22Rv1 (cell line): Measurements from ENCODE around the gene AQR.
"Not testable (repeated sequence)": the region's sequence is repeated elsewhere in the genome, so short reads cannot be mapped to it uniquely, and the experiment has no call there.

ENCODE experiments used
- H3K27ac ChIP-seq: fragments of 450-650 bp; 2 replicates; pipeline ENCODE4 v1.5.1; 2017
- CTCF ChIP-seq: fragments of 450-650 bp; IDR thresholded peaks from 2 replicates; pipeline ENCODE4 v1.5.1; 2017; ENCODE audit warnings: mild to moderate bottlenecking
- ZFX ChIP-seq: fragments of 450-650 bp; IDR thresholded peaks from 2 replicates; pipeline ENCODE4 v1.6.1; 2017; ENCODE audit warnings: antibody characterized with exemption, borderline replicate concordance

The AQR gene

GRCh38 chr15:34818526-34818925 lies 151.0 kb downstream of the AQR start:
- no peak overlapping the region for H3K27ac ChIP-seq
- no peak for TF ChIP-seq CTCF
- no peak for TF ChIP-seq ZFX

- TF ChIP-seq ZFX (no peak), CTCF (no peak)
- no peak overlapping the region for H3K27ac ChIP-seq
Observed at GRCh38 chr15:34815836-34816235, 153.7 kb downstream of the AQR start.

- no peak overlapping the region for H3K27ac ChIP-seq
- no peak for TF ChIP-seq ZFX
- no peak for TF ChIP-seq CTCF
Observed at GRCh38 chr15:34813446-34814190, 155.9 kb downstream of the AQR start.

GRCh38 chr15:34812868-34813365 lies 156.6 kb downstream of the AQR start:
- not testable (repeated sequence) for H3K27ac ChIP-seq

GRCh38 chr15:34812369-34812768 lies 157.2 kb downstream of the AQR start:
- no peak overlapping the region for H3K27ac ChIP-seq

GRCh38 chr15:34810443-34811129 lies 159.0 kb downstream of the AQR start:
- H3K27ac ChIP-seq = no peak overlapping the region

More at GRCh38 chr15:34812369-34812768, 157.2 kb downstream of the AQR start:
- no peak for TF ChIP-seq CTCF
- TF ChIP-seq ZFX = no peak

GRCh38 chr15:34809186-34809585 lies 160.4 kb downstream of the AQR start:
- TF ChIP-seq CTCF (no peak), ZFX (no peak)
- H3K27ac ChIP-seq = no peak overlapping the region

More at GRCh38 chr15:34810443-34811129, 159.0 kb downstream of the AQR start:
- TF ChIP-seq CTCF (no peak), ZFX (no peak)

GRCh38 chr15:34808016-34808415 lies 161.5 kb downstream of the AQR start:
- no peak overlapping the region for H3K27ac ChIP-seq
- TF ChIP-seq ZFX (no peak), CTCF (no peak)

GRCh38 chr15:34807241-34807640 lies 162.3 kb downstream of the AQR start:
- H3K27ac ChIP-seq = not testable (repeated sequence)
